Measurements from ENCODE around the gene JOSD2. TPM values are rescaled to one million over a fixed set of nuclear protein-coding genes. Genes with fewer than 3 reads are reported as not detected.

JOSD2 gene
- total and polyA plus RNA-seq, 9 of the 15 experiments (the other 6 are each of a cell fraction or from before 2014, with no cell fraction given): 0.06 to 14.4 (median 3.1) TPM

DNA sequence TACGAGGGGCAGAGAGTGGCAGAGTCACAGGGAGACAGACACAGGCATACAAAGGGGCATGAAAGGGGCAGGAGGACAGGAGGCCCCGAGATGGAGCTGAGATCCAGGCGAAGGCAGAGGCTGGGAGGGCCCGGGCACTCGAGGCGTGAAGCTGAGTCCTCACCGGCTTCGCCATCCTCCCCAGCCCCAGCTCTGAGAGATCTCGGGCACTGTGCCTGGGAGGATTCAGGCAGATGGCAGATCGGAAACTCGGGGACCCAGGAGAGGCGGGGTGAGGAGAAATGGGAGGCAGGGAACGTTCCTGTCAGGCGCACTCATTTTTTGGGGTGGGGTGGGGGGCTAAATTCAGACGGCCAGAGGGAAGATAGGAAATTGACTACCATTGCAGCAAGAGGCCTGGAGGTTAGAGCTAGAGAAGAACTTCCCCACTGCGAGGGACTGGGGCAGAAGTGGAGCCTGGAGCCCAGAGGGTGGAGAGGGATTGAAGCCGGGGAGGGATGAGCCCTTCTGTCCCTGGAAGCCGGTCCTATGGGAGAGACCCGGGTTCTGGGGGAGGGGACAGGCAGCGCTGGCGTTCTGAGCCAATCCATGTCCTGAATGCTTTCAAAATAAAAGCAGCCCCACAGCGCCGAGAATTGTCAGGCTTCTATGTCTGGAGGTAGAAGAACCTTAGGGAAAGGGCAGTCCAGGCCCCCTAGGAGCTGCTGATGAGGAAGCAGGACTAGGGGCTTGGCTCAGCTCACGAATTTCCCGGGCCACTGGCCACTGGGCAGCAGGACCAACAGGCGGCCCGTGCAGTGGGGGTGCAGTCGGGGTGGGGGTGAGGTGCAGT lies 44.7 kb upstream of the JOSD2 start:
- Histone ChIP-seq H3K9me3 (replicated peaks; ENCODE audit: control insufficient read depth, insufficient read depth, low read depth, low read length) (no peaks in the 10 kb centered on the region), H3K27ac (ENCODE audit: extremely low read depth, low read depth, low read length) (no peak overlapping the region), H3K4me2 (ENCODE audit: insufficient read depth, low read length) (peak overlapping the region; percentile 89), H3K79me2 (ENCODE audit: control insufficient read depth, insufficient read depth, low read length) (no peaks in the 10 kb centered on the region), H3K36me3 (ENCODE audit: control insufficient read depth, insufficient read depth, low read length) (no peaks in the 10 kb centered on the region), H4K20me1 (replicated peaks; ENCODE audit: control insufficient read depth, insufficient read depth, low read length) (peaks cover 8% of the 10 kb centered on the region), H3K9ac (ENCODE audit: insufficient read depth in 1 of 2, low read depth in 2 of 2, low read length in 2 of 2) (peak overlapping the region; percentile 53 to 90; a peak in 3 of 4 replicates), H3K27me3 (ENCODE audit: control insufficient read depth in 2 of 2, insufficient read depth in 2 of 2, low read length in 2 of 2) (peaks cover 0 to 13% of the 10 kb centered on the region in 2 experiments; a peak in 2 of 5 replicates), H3K4me3 (peak overlapping the region; percentile 54), H3K9me1 (ENCODE audit: control insufficient read depth, insufficient read depth, low read length) (no peaks in the 10 kb centered on the region), H2AFZ (ENCODE audit: low read depth, low read length) (peak overlapping the region; percentile 98; the same call in 1 of the 2 replicates), H3K4me1 (replicated peaks in 1 of 2; ENCODE audit: control insufficient read depth in 2 of 2, insufficient read depth in 2 of 2, low read length in 2 of 2) (peaks cover 14 to 40% of the 10 kb centered on the region in 2 experiments)
- FAIRE-seq: no peak
- BruUV-seq (replicated peaks): no TSS peak
- ChIA-PET POLR2A (interaction anchor here (0.6 to 1.6 kb wide), 5 partner anchors 17 to 690 kb away, joined by 3 to 6 read pairs (median 3); no protein-coding TSS in a partner anchor), CTCF (ENCODE audit: low intra/inter-chr PET ratio) (interaction anchor here (0.7 to 1.1 kb wide), 3 partner anchors 108 to 302 kb away, joined by 3 to 5 read pairs (median 3); no protein-coding TSS in a partner anchor)
- peak in 1 of 4 experiments; percentile 32 for DNase-seq (ENCODE audit: extremely low read depth in 1 of 4, low spot score in 3 of 4)
- WGBS (ENCODE audit: insufficient coverage, low coverage, missing lambda C conversion rate): 20% methylated on average over 26 of the region's 28 CpGs
- intact Hi-C loops (cut with micrococcal nuclease) (loop anchor here (1.0 kb wide), 1 partner anchor 18 kb away; no protein-coding TSS in a partner anchor), in situ Hi-C loops (cut with MboI) (no loop called here)
- peak; percentile 47 for ATAC-seq
- TF ChIP-seq NFE2L1 (tag; IDR thresholded peaks at IDR 0.05; ENCODE audit: borderline replicate concordance, low read depth) (no peak), HEY1 (CRISPR knock-in tag; IDR thresholded peaks at IDR 0.05; ENCODE audit: borderline replicate concordance) (no peak), NFIX (CRISPR knock-in tag; IDR thresholded peaks at IDR 0.05; ENCODE audit: low read depth) (no peak), ZNF445 (CRISPR knock-in tag; IDR thresholded peaks at IDR 0.05; ENCODE audit: low read depth) (no peak), ZNF239 (CRISPR knock-in tag; IDR thresholded peaks at IDR 0.05) (no peak), BCOR (IDR thresholded peaks at IDR 0.05) (peak; percentile 82), SNRNP70 (optimal IDR thresholded peaks at IDR 0.05; ENCODE audit: low read depth, low read length) (no peak), ELF1 (tag; IDR thresholded peaks at IDR 0.05) (no peak), ZNF717 (CRISPR knock-in tag; IDR thresholded peaks at IDR 0.05) (no peak), HMG20A (CRISPR knock-in tag; conservative IDR thresholded peaks at IDR 0.05) (no peak), CREB1 (IDR thresholded peaks at IDR 0.05) (no peak), CREB1 (CRISPR knock-in tag; IDR thresholded peaks at IDR 0.05) (no peak), KDM1A (IDR thresholded peaks at IDR 0.05) (peak in 1 of 2 experiments; percentile 29; a peak in 1 of 4 replicates), BACH1 (tag; IDR thresholded peaks at IDR 0.05) (no peak), SMARCA5 (IDR thresholded peaks at IDR 0.05) (0 out of 2 replicates have a peak, but pooled peaks have one; percentile 58), GATA2 (CRISPR knock-in tag; IDR thresholded peaks at IDR 0.05) (no peak), GTF2F1 (IDR thresholded peaks at IDR 0.05; ENCODE audit: low read depth, low read length) (no peak)
- TF ChIP-seq, protein P1, sequence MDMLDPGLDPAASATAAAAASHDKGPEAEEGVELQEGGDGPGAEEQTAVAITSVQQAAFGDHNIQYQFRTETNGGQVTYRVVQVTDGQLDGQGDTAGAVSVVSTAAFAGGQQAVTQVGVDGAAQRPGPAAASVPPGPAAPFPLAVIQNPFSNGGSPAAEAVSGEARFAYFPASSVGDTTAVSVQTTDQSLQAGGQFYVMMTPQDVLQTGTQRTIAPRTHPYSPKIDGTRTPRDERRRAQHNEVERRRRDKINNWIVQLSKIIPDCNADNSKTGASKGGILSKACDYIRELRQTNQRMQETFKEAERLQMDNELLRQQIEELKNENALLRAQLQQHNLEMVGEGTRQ (CRISPR knock-in tag; IDR thresholded peaks at IDR 0.05): no peak
- TF ChIP-seq, protein P2, sequence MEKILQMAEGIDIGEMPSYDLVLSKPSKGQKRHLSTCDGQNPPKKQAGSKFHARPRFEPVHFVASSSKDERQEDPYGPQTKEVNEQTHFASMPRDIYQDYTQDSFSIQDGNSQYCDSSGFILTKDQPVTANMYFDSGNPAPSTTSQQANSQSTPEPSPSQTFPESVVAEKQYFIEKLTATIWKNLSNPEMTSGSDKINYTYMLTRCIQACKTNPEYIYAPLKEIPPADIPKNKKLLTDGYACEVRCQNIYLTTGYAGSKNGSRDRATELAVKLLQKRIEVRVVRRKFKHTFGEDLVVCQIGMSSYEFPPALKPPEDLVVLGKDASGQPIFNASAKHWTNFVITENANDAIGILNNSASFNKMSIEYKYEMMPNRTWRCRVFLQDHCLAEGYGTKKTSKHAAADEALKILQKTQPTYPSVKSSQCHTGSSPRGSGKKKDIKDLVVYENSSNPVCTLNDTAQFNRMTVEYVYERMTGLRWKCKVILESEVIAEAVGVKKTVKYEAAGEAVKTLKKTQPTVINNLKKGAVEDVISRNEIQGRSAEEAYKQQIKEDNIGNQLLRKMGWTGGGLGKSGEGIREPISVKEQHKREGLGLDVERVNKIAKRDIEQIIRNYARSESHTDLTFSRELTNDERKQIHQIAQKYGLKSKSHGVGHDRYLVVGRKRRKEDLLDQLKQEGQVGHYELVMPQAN (IDR thresholded peaks at IDR 0.05; ENCODE audit: borderline replicate concordance): no peak
- TF ChIP-seq, protein P3, sequence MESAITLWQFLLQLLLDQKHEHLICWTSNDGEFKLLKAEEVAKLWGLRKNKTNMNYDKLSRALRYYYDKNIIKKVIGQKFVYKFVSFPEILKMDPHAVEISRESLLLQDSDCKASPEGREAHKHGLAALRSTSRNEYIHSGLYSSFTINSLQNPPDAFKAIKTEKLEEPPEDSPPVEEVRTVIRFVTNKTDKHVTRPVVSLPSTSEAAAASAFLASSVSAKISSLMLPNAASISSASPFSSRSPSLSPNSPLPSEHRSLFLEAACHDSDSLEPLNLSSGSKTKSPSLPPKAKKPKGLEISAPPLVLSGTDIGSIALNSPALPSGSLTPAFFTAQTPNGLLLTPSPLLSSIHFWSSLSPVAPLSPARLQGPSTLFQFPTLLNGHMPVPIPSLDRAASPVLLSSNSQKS (CRISPR knock-in tag; IDR thresholded peaks at IDR 0.05): no peak
